ENCODE data around the gene TMEM138.

TMEM138 gene

DNA sequence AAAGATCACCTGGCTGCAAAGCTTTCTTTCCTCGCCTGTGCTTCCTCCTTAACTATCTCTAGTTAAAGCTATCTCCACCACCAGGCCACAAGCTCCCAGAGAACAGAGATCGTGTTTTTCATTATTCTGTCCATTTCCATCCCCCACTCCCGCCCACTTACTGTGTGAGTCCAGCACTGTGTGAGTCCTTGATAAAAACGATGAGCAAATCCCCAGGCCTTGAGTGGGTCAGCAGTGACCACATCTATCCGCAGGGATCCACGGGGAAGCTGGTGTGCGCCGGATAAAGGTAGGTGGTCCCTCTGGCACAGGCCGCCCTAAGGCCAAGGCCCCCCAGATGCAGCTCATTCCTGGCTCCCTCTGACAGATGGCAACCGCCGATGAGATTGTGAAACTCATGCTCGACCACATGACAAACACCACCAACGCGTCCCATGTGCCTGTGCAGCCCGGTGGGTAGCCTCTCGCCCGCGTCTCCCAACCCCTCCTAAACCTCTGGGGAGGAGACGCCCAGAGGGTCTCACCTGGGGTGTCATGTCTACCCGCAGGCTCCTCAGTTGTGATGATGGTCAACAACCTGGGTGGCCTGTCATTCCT lies 19.9 kb upstream of the TMEM138 start:
- DNase-seq (ENCODE audit: low spot score): no peak

DNA sequence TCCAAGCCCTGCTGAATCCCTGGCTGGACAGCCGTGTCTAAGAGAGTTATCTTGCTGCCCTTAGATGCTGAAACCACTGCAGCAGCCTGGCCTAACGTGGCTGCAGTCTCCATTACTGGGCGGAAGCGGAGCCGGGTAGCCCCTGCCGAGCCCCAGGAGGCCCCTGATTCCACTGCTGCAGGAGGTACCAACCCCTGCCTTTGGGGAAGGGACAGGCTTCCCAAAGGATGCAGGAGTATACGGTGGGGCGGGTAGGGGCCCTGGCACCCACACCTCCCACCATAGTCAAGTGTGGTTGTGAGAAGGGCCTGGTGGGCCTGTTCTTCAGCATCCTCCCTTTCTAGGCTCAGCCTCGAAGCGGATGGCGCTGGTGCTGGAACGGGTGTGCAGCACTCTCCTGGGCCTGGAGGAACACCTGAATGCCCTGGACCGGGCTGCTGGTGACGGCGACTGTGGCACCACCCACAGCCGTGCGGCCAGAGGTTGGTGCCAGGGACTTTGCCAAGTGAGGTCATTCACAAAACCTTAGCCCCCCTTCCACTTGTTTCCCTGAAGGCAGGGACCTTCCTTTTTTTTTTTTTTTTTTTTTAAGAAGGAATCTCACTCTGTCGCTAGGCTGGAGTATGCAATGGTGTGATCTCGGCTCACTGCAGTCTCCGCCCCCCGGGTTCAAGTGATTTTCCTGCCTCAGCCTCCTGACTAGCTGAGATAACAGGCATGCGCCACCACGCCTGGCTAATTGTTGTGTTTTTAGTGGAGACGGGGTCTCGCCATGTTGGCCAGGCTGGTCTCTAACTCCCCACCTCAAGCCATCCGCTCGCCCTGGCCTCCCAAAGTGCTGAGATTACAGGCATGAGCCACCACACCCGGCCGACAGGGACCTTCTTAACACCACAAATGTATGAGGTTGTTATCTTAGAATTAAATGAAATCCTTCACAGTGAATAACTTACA lies 18.1 kb upstream of the TMEM138 start:
- DNase-seq (ENCODE audit: low spot score): no peak

DNA sequence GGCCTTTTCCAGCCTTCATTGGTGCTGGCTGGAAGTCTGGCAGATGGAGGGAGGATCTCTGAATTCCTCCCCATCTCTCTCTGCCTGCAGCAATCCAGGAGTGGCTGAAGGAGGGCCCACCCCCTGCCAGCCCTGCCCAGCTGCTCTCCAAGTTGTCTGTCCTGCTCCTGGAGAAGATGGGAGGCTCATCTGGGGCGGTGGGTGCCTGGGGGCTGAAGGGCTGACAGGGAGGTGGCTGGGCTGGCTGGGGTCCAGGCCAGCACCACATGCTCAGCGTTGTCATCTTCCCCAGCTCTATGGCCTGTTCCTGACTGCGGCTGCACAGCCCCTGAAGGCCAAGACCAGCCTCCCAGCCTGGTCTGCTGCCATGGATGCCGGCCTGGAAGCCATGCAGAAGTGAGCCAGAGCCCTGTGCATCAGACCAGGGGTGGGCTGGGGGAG lies 17.0 kb upstream of the TMEM138 start:
- DNase-seq (ENCODE audit: low spot score): peak; percentile 53

DNA sequence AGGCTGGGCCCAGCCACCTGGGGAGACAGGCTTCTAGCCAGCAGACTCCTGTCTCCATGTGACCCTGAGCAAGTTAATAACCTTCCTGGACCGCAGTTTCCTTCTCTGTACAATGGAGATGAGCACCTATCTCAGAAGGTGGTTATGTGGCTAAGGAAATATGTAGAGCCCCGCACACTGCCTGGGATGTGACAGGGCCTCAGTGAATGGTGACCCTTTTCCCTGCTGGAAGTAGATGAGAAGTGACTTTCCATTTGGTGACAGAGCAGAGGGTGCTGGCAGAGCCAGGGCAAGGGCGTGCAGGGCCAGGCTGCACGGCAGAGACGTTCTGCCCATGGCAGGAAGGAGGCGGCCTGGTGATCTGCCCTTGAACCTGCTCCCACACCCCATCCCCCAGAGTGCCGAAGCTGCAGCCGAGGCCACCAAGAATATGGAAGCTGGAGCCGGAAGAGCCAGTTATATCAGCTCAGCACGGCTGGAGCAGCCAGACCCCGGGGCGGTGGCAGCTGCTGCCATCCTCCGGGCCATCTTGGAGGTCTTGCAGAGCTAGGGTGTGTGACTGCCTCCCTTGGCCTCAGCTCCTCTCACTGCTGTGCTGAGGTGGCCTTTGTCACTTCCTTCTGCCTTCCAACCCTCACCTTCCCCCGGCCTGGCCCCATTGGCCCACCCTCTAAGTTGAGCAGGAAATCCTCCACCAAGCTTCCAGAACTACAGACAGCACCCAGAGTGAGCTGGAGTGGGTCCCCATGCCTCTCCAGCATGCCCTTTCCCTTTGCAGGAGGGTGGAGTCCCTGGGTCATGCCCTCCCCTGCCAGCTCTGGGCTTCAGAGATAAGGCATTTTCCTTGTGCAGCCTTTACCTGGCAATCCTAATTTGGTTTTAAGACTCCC lies 16.0 kb upstream of the TMEM138 start:
- no peak for DNase-seq (ENCODE audit: low spot score)

DNA sequence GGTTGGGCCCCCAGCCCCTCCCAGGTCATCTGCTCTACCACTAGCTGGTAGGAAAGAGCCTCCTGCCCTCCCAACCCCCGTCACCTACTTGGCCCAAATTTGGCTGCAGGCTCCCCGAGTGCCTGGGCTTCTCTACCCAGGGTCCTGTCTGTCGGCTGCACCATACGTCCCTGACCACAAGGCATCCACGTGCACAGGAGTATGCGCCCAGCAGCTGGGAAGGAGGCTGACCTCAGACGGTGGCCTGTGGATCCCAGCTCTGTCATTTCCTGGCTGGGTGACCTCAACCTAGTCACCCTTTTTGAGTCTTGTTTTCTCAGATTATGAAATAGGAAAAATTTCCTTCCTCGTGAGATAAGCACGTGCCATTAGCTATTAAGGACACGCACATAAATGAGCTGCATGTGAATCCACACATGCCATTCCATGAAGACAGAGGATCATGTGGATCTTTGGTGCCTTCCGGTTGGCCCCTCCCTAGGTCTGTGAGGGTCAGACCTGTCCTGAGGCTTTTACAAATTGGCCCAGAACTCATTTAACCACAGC lies 14.2 kb upstream of the TMEM138 start:
- no peak for DNase-seq (ENCODE audit: low spot score)

DNA sequence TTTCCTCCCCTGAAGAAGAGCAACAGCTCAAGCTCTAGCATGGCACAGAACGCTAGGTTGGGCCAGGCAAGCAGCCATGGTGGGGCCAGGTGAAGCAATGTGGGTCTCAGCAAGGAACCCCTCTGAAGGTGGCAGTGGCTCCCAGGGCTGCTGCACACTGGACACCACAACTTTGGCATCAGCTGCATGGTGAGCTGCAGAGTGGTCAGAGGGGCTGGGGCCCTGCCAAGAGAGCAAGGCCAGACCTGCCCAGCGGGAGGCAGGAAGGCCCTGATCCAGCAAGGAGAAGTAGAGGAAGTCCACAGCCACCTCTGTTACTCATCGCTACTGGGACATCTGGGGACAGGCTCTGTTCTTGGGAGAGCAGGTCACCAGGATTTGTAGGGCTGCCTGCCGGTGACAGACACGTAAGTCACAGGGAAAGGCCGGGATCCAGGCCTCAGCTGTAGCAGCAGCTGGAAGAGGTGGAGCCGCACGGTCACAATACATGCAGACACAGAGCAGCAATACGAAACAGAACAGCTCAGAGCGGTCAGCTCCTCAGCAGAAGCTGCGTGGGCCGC lies 12.9 kb upstream of the TMEM138 start:
- DNase-seq (ENCODE audit: low spot score): no peak

DNA sequence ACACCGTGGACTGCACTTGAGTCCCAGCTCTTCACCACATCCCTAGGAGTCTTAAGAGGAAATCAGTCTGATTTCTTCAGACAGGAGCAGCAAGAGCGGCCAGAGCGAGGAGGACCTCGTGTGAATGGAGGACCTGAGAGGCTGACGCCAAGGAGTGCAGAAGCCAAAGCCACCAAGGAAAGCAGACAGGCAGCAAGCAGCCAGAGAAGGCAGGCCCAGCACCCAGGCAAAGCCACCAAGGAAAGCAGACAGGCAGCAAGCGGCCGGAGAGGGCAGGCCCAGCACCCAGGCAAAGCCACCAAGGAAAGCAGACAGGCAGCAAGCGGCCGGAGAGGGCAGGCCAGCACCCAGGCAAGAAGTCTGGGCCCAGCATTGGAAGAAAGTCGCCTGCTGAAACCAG lies 12.3 kb upstream of the TMEM138 start:
- no peak for DNase-seq (ENCODE audit: low spot score)

DNA sequence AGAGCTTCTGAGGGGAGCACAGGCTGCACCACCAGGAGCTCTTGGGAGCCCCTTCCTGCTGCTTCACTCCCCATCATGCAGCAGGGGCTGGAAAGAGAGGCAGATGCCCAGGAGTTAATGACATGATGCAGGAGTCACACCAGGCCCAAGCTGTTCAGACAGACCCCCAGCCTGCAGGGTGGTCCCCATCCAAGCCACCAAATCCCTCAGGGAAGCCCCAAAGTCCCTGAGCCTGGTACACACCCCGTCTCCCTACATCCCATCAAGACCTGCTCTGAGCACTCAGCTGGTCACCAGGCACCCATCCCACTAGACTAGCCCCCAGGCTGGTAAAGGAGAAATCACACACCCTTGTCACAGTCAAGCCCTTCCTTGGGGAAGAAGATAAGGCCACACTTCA lies 11.8 kb upstream of the TMEM138 start:
- no peak for DNase-seq (ENCODE audit: low spot score)

DNA sequence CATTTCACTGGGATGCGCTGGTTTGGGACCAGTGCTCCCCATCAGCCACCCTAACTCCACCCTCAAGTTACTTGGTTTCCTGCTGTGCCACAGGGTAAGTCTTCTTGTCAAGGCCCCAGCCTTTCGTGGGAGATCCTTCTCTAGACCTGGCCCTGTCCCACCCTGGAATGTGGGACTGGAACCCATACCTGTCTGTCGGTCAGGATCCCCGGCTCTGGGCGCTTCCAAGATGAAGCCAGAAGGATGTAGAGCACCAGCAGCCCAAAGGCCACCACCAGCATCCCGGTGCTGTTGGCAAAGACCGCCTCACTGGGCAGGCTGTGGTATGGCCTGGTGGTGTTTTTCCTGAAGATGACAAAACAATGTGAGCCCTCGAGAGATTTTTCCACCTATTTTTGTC lies 11.4 kb upstream of the TMEM138 start:
- no peak for DNase-seq (ENCODE audit: low spot score)

DNA sequence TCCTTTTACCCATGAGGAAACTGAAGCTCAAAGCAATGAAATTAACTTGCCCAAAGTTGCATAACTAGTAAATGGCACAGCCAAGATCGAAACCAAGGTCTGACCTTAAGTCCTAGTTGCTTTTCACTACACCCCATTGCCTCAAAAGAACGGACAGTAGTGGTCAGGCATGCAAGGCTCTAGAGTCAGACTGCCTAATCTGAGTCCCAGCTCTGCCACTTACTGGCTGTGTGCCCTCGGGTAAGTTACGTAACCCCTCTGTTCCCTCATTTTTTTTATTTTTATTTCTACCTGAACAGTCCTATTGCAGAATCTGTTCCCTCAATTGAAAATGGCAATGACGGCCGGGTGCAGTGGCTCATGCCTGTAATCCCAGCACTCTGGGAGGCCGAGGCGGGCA lies 10.1 kb upstream of the TMEM138 start:
- DNase-seq (ENCODE audit: low spot score): no peak

DNA sequence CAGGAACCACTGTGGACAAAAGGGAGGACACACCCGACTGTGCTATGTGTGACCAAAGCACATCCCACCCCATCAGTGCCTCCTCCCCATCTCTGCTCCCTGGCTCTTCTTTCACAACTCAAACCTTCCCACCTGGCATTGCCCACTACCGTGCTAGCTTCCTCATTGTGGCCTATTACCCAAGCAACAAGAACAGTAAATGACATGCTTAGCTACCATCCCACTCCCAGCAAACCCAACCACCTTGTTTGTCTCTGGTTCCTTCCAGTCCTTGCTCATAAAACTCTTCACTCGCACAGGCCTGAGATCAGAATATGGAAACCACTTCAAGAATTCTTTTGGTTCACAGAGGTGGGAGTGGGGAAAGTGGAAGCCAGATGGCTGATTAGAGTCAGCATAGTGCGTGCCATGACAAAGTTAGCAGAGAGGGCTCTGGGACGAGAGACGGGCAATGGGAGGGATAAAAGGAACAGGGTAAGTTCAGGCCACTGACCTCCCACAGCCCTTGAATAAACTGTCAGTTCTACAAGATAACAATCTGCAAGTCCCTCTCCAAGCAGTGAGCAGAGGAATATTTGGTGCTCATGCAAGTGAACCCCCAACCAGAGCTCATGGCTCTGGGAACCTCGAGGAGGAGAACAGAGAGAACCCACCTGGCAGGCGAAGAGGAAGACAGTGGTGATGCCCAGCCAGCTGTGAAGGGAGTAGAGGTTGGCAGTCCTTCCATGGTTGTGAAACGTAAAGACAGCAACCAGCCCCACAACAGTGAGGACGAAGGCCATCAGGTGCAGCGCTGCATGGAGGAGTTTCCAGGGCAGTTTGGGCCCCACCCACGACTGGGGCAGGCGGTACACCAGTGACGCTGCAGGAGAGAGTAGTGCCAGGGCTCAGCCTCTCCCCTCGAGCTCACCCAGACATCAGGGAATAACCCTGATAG lies 8.8 kb upstream of the TMEM138 start:
- no peak for DNase-seq (ENCODE audit: low spot score)

DNA sequence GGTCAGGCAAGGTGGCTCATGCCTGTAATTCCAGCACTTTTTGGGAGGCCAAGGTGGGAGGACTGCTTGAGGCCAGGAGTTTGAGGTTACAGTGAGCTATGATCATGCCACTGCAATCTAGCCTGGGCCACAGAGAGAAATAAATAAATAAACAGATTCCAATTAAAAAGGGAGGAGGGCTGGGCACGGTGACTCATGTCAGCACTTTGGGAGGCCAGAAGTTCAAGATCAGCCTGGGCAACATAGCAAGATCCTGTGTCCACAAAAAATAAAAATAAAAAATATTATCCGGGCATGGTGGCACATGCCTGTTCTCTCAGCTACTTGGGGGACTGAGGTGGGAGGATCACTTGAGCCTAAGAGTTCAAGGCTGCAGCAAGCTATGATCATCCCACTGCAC lies 8.0 kb upstream of the TMEM138 start:
- DNase-seq (ENCODE audit: low spot score): no peak

DNA sequence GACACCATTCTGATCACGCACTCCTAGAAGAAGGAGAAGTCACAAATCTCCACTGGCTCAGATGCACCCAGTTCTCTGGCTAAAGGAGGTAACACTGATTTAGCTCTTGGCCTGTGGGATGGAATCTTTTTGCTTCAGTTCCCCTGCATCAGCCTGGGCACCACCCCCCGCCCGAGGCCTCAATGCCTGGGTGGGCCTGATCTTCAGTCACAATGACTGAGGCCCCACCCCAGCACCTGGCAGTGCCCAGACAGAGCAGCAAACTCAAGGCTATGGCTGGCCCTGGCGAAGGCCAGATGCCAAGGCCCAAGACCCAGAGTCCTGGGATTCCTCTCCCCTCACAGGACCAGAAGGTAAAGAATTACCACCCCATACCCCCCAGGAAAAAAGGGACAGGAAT lies 5.5 kb upstream of the TMEM138 start:
- no peak for DNase-seq (ENCODE audit: low spot score)

DNA sequence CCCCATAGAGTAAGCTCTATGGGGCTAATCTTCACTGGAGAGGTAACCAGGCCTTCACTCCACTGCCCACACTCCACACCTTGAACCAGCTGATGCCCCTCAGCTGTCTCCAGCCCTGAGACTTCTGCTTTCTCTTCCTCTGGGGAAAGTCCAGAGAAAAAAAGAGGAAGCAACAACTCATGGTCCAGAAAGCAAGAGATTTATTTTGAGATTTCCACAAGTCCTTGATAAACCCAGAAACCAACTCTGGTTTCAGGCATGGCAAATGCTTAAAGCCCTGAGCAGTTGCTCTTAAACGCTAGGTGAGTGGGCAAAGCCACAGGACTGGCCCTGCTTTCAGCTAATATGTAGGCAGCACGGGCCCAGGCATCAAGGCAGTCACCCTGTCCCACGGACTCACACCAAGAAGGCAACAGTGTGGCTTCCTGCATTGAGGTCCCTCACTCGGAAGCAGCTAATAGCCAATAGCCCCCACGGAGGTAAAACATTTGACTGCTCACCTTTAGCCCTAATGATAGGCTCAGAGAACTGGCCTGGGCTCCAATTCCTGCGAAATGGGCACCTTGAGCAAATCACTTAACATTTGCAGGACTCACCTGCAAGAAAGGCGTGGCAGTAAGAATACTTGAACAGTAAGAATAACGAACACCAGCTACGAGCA lies 4.8 kb upstream of the TMEM138 start:
- peak; percentile 51 for DNase-seq (ENCODE audit: low spot score)

DNA sequence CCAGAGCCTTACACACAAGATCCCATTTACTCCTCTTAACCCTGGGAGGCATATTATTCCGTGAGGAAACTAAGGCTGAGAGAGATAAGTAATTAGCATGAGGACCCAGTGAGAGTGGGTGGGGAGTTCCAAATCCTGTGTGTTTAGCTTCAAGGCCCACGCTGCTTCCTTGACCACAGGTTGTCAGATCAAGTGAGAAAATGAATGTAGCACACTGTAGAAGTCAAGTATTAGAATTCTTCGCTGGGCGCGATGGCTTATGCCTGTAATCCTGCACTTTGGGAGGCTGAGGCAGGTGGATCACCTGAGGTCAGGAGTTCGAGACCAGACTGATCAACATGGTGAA lies 4.3 kb upstream of the TMEM138 start:
- DNase-seq (ENCODE audit: low spot score): no peak

DNA sequence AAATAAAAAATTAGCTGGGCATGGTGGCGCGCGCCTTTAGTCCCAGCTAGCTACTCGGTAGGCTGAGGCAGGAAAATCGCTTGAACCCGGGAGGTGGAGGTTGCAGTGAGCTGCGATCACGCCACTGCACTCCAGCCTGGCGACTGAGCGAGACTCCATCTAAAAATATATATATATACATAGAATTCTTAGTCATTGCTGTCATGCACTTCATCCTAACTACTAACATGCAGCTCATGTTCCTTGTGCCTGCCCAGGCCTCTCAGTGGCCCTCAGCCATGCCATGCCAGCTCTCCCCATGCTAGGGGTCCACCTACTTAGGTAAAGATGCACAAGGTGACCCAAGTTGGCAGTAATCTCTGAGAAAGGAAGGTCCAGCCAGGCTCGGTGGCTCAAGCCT lies 3.6 kb upstream of the TMEM138 start:
- no peak for DNase-seq (ENCODE audit: low spot score)

DNA sequence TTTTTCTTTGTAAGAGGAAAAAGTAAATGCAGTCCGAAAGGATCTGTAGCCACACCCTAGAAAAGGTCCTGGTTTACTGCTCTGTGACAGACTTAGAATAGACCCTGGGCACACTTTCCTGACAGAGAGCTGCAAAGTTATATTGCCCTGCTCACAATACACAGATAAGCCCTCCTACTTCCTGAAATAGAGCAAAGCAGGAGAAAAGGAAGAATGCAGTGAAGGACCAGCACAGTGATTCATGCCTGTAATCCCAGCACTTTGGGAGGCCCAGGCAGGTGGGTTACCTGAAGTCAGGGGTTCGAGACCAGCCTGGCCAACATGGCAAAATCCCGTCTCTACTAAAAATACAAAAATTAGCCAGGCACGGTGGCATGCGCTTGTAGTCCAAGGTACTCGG lies 2.7 kb upstream of the TMEM138 start:
- DNase-seq (ENCODE audit: low spot score): no peak

DNA sequence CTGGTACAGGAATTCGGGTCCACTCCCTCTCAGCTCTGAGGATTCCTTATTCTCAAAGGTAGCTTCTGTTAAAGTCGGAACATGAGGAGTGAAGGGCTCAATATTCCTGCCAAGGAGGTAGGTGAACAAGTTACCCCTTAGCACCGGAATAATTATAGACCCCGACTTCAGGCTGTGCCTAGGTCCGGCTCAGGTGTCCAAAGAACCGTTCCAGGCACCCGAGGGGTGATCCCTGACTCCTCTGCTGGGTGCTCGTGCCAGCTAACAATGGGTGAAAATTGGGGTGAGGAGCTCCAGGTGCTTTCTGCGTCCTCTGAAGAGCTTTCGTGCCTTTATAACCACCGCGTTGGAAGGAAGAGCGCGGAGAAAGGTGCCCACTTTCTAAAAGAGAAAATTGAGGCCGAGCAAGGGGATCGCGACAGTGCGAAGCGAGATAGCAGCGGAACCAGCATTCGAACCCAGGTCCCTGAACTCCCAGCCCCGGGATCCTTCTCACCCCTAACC lies 885 bp upstream of the TMEM138 start:
- DNase-seq (ENCODE audit: low spot score): no peak

DNA sequence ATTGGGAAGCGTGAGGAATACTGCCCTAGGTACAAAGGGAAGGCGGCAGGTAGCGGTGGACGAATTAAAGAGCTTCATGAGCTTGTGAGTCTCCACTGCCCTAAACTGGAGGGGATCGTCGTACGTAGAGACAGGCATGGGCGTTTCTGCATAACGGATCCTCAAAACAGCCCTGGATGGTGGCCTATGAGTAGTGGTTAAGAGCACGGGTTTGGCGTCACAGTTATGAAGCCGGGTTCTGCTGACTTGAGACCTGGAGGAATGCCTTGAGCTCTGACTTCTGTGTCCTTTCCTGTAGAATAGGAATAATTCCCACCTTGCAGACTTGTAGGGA lies 335 bp downstream of the TMEM138 start:
- peak; percentile 30 for DNase-seq (ENCODE audit: low spot score)

DNA sequence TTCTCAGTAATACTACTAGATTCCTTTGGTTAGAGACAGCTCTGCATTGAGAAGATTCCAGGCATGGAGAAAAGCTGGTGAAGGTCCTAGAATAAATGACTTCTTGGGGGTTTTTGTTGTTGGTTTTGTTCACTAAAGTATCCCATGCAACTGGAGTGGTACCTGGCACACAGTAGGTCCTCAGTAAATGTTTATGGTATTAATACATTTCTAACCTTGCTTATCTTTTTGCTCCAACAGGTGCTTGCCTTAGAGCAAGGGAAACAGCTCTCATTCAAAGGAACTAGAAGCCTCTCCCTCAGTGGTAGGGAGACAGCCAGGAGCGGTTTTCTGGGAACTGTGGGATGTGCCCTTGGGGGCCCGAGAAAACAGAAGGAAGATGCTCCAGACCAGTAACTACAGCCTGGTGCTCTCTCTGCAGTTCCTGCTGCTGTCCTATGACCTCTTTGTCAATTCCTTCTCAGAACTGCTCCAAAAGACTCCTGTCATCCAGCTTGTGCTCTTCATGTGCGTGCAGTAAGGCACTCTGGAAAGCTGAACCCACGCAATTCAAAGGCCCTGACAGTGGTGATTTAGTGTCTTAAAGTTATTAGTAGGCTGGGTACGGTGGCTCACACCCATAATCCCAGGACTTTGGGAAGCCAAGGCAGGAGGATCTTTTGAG lies 2.0 kb downstream of the TMEM138 start:
- DNase-seq (ENCODE audit: low spot score): no peak

Measured in Ammon's horn (tissue), 1 donor.